ENCODE measurements around the gene DAZAP2.

DNA sequence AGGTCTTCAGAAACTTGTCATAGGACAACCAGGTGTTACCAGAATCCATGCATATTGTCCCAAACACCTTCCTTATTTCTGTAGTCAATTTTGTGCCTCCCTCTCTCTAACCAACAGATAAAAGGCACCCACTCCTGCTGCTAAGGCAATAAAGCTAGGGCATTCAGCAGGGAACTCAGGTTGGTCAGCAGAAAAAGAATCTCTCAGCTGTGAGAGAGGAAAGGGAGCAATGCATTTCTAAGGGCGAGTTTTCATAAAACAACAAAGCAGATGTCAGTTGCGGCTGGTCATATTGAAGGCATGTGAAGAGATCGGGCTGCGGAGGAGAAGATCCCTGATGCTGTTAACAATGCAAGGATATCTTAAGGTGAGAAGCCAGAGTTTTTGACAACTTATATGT, 13.4 kb upstream of the DAZAP2 start:
- TF ChIP-seq, protein P1, sequence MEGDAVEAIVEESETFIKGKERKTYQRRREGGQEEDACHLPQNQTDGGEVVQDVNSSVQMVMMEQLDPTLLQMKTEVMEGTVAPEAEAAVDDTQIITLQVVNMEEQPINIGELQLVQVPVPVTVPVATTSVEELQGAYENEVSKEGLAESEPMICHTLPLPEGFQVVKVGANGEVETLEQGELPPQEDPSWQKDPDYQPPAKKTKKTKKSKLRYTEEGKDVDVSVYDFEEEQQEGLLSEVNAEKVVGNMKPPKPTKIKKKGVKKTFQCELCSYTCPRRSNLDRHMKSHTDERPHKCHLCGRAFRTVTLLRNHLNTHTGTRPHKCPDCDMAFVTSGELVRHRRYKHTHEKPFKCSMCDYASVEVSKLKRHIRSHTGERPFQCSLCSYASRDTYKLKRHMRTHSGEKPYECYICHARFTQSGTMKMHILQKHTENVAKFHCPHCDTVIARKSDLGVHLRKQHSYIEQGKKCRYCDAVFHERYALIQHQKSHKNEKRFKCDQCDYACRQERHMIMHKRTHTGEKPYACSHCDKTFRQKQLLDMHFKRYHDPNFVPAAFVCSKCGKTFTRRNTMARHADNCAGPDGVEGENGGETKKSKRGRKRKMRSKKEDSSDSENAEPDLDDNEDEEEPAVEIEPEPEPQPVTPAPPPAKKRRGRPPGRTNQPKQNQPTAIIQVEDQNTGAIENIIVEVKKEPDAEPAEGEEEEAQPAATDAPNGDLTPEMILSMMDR (IDR thresholded peaks at IDR 0.05; ENCODE audit: low read depth, low read length) = no peak
- no peak for TF ChIP-seq EZH2phosphoT487 (IDR thresholded peaks at IDR 0.05; ENCODE audit: low read depth)

All from OCI-LY3 (cell line).